Neural cell (in vitro differentiated cells): ENCODE data around the gene EBF3. TPM values are rescaled to one million over a fixed set of nuclear protein-coding genes. Genes with fewer than 3 reads are reported as not detected.

Experiments used
- H2AFZ ChIP-seq: fragments of 200-600, 300-800 bp; sonication (generic), shearing (Covaris generic); 2 replicates; pipeline ENCODE4 v1.6.0; 2014; ENCODE audit warnings: low read depth, mild to moderate bottlenecking, antibody characterized with exemption, low read length, moderate library complexity
- H3F3A ChIP-seq: fragments of 200-600 bp; shearing (Covaris generic); 2 replicates; pipeline ENCODE4 v1.6.1; 2016; ENCODE audit warnings: mild to moderate bottlenecking, moderate library complexity, mixed read lengths, antibody characterized with exemption, low read length; ENCODE audit not compliant: insufficient read depth, poor library complexity, severe bottlenecking
- H3K27ac ChIP-seq: fragments of 200-600, 300-800 bp; sonication (generic), shearing (Covaris generic); 2 replicates; pipeline ENCODE4 v1.5.1; 2014; ENCODE audit warnings: mild to moderate bottlenecking, low read length, moderate library complexity
- H3K27me3 ChIP-seq: fragments of 300-800, 200-600 bp; sonication (generic), shearing (Covaris generic); 2 replicates; pipeline ENCODE4 v1.6.0; 2014; ENCODE audit warnings: mild to moderate bottlenecking, low read depth, low read length, moderate library complexity; ENCODE audit not compliant: insufficient read depth
- H3K36me3 ChIP-seq: fragments of 300-800, 200-600 bp; sonication (generic), shearing (Covaris generic); 2 replicates; pipeline ENCODE4 v1.5.1; 2014; ENCODE audit warnings: mild to moderate bottlenecking, antibody characterized with exemption, low read length, moderate library complexity; ENCODE audit not compliant: insufficient read depth
- H3K4me2 ChIP-seq: fragments of 300-800, 200-600 bp; sonication (generic), shearing (Covaris generic); 2 replicates; pipeline ENCODE4 v1.6.0; 2014; ENCODE audit warnings: mild to moderate bottlenecking, low read length
- H3K4me3 ChIP-seq: fragments of 300-800, 200-600 bp; sonication (generic), shearing (Covaris generic); 2 replicates; pipeline ENCODE4 v1.5.1; 2014; ENCODE audit warnings: mild to moderate bottlenecking, low read length, moderate library complexity
- H3K79me2 ChIP-seq: fragments of 200-600 bp; shearing (Covaris generic); replicated peaks from 2 replicates; pipeline ENCODE4 v1.6.0; 2014; ENCODE audit warnings: mild to moderate bottlenecking, low read length, moderate library complexity; ENCODE audit not compliant: insufficient read depth
- H3K9ac ChIP-seq: fragments of 300-800, 200-600 bp; sonication (generic), shearing (Covaris generic); 2 replicates; pipeline ENCODE4 v1.6.1; 2016; ENCODE audit warnings: mild to moderate bottlenecking, low read length, mixed read lengths
- H3K9me2 ChIP-seq: fragments of 200-600 bp; shearing (Covaris generic); 2 replicates; pipeline ENCODE4 v1.6.1; 2016; ENCODE audit warnings: mild to moderate bottlenecking, low read length, mixed read lengths; ENCODE audit not compliant: insufficient read depth
- H3K9me3 ChIP-seq: fragments of 200-600, 300-800 bp; sonication (generic), shearing (Covaris generic); 2 replicates; pipeline ENCODE4 v1.6.1; 2016; ENCODE audit warnings: mild to moderate bottlenecking, mixed run types, low read length, moderate library complexity, mixed read lengths
- H4K20me1 ChIP-seq: fragments of 200-600 bp; shearing (Covaris generic); 2 replicates; pipeline ENCODE4 v1.6.1; 2016; ENCODE audit warnings: mild to moderate bottlenecking, mixed run types; ENCODE audit not compliant: insufficient read depth
- CTCF ChIP-seq: fragments of 450-650 bp; IDR thresholded peaks from 2 replicates; pipeline ENCODE4 v1.5.1; 2014; ENCODE audit warnings: antibody characterized with exemption, mild to moderate bottlenecking, moderate library complexity; ENCODE audit not compliant: poor library complexity, severe bottlenecking
- EP300 ChIP-seq: fragments of 450-650 bp; conservative IDR thresholded peaks from 2 replicates; pipeline ENCODE4 v1.6.1; 2014; ENCODE audit warnings: antibody characterized with exemption, mild to moderate bottlenecking, moderate library complexity; ENCODE audit not compliant: poor library complexity, severe bottlenecking
- EZH2 ChIP-seq: fragments of 200-600, 300-800 bp; shearing (Covaris generic), sonication (generic); IDR thresholded peaks from 2 replicates; pipeline ENCODE4 v1.6.1; 2014; ENCODE audit warnings: antibody characterized with exemption, low read length, borderline replicate concordance, mild to moderate bottlenecking; ENCODE audit not compliant: insufficient read depth, poor library complexity, severe bottlenecking
- MXI1 ChIP-seq: fragments of 450-650 bp; conservative IDR thresholded peaks from 2 replicates; pipeline ENCODE4 v1.6.1; 2014; ENCODE audit warnings: antibody characterized with exemption, mild to moderate bottlenecking; ENCODE audit not compliant: poor library complexity, severe bottlenecking
- POLR2AphosphoS5 ChIP-seq: IDR thresholded peaks from 2 replicates; pipeline ENCODE4 v1.6.1; 2012
- RAD21 ChIP-seq: fragments of 450-650 bp; conservative IDR thresholded peaks from 2 replicates; pipeline ENCODE4 v1.6.1; 2014; ENCODE audit warnings: antibody characterized with exemption, mild to moderate bottlenecking, moderate library complexity
- REST ChIP-seq: IDR thresholded peaks from 2 replicates; pipeline ENCODE4 v1.6.1; 2012; ENCODE audit warnings: borderline replicate concordance
- SMC3 ChIP-seq: fragments of 450-650 bp; conservative IDR thresholded peaks from 2 replicates; pipeline ENCODE4 v1.6.1; 2014; ENCODE audit warnings: antibody characterized with exemption, mild to moderate bottlenecking, moderate library complexity; ENCODE audit not compliant: poor library complexity
- TAF1 ChIP-seq: IDR thresholded peaks from 2 replicates; pipeline ENCODE4 v1.6.1; 2012; ENCODE audit warnings: low read depth
- polyA plus RNA-seq: library from polyadenylated mRNA; depleted of rRNA; stranded (reverse); fragments of >200 nt; gene quantifications from 2 replicates; pipeline ENCODE4 v1.2.3, GENCODE V29; 2014

The EBF3 gene
- polyA plus RNA-seq, 1 donor from 2014 or later = 0.38 TPM

- Histone ChIP-seq H3K9me3 (no peaks in the 10 kb centered on the region), H4K20me1 (no peaks in the 10 kb centered on the region), H3K36me3 (no peaks in the 10 kb centered on the region), H2AFZ (no peak overlapping the region), H3K9me2 (no peaks in the 10 kb centered on the region), H3K27ac (no peak overlapping the region), H3K4me3 (no peak overlapping the region), H3K4me2 (no peak overlapping the region), H3K9ac (no peak overlapping the region), H3F3A (no peaks in the 10 kb centered on the region), H3K27me3 (no peaks in the 10 kb centered on the region), H3K79me2 (no peaks in the 10 kb centered on the region)
- no peak for TF ChIP-seq MXI1
- no peak for TF ChIP-seq CTCF
- no peak for TF ChIP-seq REST
- no peak for TF ChIP-seq RAD21
- TF ChIP-seq TAF1 = no peak
- TF ChIP-seq SMC3 = no peak
- no peak for TF ChIP-seq EP300
Observed at GRCh38 chr10:129875993-129876726, 87.9 kb downstream of the EBF3 start.

GRCh38 chr10:129873351-129873750, 90.7 kb downstream of the EBF3 start:
- Histone ChIP-seq H3K79me2 (no peaks in the 10 kb centered on the region), H3K27me3 (no peaks in the 10 kb centered on the region)

GRCh38 chr10:129871966-129872365, 92.1 kb downstream of the EBF3 start:
- H3F3A ChIP-seq = no peaks in the 10 kb centered on the region
- H3K36me3 ChIP-seq = no peaks in the 10 kb centered on the region
- H3K27ac ChIP-seq = no peak overlapping the region
- H3K4me3 ChIP-seq = no peak overlapping the region
- no peak for TF ChIP-seq RAD21
- TF ChIP-seq TAF1 = no peak
- TF ChIP-seq EZH2 = no peak
- no peak for TF ChIP-seq REST
- no peak for TF ChIP-seq POLR2AphosphoS5
- no peak for TF ChIP-seq CTCF
- TF ChIP-seq MXI1 = no peak
- TF ChIP-seq EP300 = no peak
- no peak for TF ChIP-seq SMC3
- H4K20me1 ChIP-seq = no peaks in the 10 kb centered on the region
- H3K9me3 ChIP-seq = no peaks in the 10 kb centered on the region
- no peaks in the 10 kb centered on the region for H3K9me2 ChIP-seq
- no peak overlapping the region for H3K4me2 ChIP-seq
- H3K79me2 ChIP-seq = no peaks in the 10 kb centered on the region
- no peak overlapping the region for H2AFZ ChIP-seq
- H3K27me3 ChIP-seq = no peaks in the 10 kb centered on the region
- H3K9ac ChIP-seq = no peak overlapping the region

More at GRCh38 chr10:129873351-129873750, 90.7 kb downstream of the EBF3 start:
- Histone ChIP-seq H3K9me3 (no peaks in the 10 kb centered on the region), H3K9ac (no peak overlapping the region), H2AFZ (no peak overlapping the region), H4K20me1 (no peaks in the 10 kb centered on the region), H3F3A (no peaks in the 10 kb centered on the region), H3K4me2 (no peak overlapping the region), H3K9me2 (no peaks in the 10 kb centered on the region), H3K4me3 (no peak overlapping the region), H3K36me3 (no peaks in the 10 kb centered on the region), H3K27ac (no peak overlapping the region)
- TF ChIP-seq TAF1 = no peak
- no peak for TF ChIP-seq POLR2AphosphoS5
